Esophagus squamous epithelium (tissue), 4 donors: ENCODE results near the gene MAN2A2.

Experiments used
- CTCF ChIP-seq, 6 experiments: fragments of 450-650 bp in 4 of 6; fragments of 200-600 bp in 2 of 6; sonication (generic) in 2 of 6; IDR thresholded peaks; one replicate each; pipeline ENCODE4 v1.5.1; 2016 to 2019; ENCODE audit warnings: antibody characterized with exemption in 6 of 6, mild to moderate bottlenecking in 4 of 6, moderate library complexity in 4 of 6
- POLR2A ChIP-seq, 4 donors: fragments of 450-650 bp; IDR thresholded peaks; one replicate each; pipeline ENCODE4 v1.6.1; 2017; ENCODE audit warnings: antibody characterized with exemption in 4 of 4, mild to moderate bottlenecking in 4 of 4, moderate library complexity in 3 of 4

- TF ChIP-seq POLR2A (IDR thresholded peaks at IDR 0.05), result no peak
- no peak for TF ChIP-seq CTCF (IDR thresholded peaks at IDR 0.05)
Observed at GRCh38 chr15:90957031-90957790, 54.1 kb downstream of the MAN2A2 start.
